HEK293T (cell line): ENCODE results near the gene EEF1A1.
"Not testable (repeated sequence)": the region's sequence is repeated elsewhere in the genome, so short reads cannot be mapped to it uniquely, and the experiment has no call there.

Experiments
- CTCF ChIA-PET: fragments of 350-600 bp; formaldehyde crosslinking; extraction: SDS; loops from one replicate; lab custom pipeline; 2021; ENCODE audit warnings: antibody characterized with exemption, inconsistent platforms; lab: Yijun Ruan, JAX
- POLR2A ChIA-PET: fragments of 350-600 bp; formaldehyde crosslinking; extraction: SDS; loops from one replicate; lab custom pipeline; 2020; ENCODE audit warnings: antibody characterized with exemption, inconsistent platforms; lab: Yijun Ruan, JAX
- DNase-seq: peaks from one replicate; pipeline ENCODE4 v3.0.0; 2012; ENCODE audit warnings: mixed read lengths; ENCODE audit errors: extremely low spot score
- ARNT ChIP-seq: fragments of 450-650 bp; IDR thresholded peaks from 2 replicates; pipeline ENCODE4 v1.6.1; 2017; ENCODE audit warnings: mild to moderate bottlenecking
- BHLHE40 ChIP-seq: fragments of 450-650 bp; IDR thresholded peaks from 2 replicates; pipeline ENCODE4 v1.6.1; 2016; ENCODE audit warnings: mild to moderate bottlenecking, moderate library complexity, borderline replicate concordance
- CTBP1 ChIP-seq: fragments of 450-650 bp; IDR thresholded peaks from 2 replicates; pipeline ENCODE4 v1.6.1; 2016; ENCODE audit warnings: borderline replicate concordance
- ELF4 ChIP-seq: fragments of 450-650 bp; IDR thresholded peaks from 2 replicates; pipeline ENCODE4 v1.6.1; 2017; ENCODE audit warnings: antibody characterized with exemption
- FOXA1 ChIP-seq: fragments of 450-650 bp; IDR thresholded peaks from 2 replicates; pipeline ENCODE4 v1.6.1; 2016; ENCODE audit warnings: mild to moderate bottlenecking
- FOXK2 ChIP-seq: fragments of 450-650 bp; IDR thresholded peaks from 2 replicates; pipeline ENCODE4 v1.6.1; 2016; ENCODE audit warnings: mild to moderate bottlenecking
- FOXM1 ChIP-seq: fragments of 450-650 bp; IDR thresholded peaks from 2 replicates; pipeline ENCODE4 v1.6.1; 2017; ENCODE audit warnings: mild to moderate bottlenecking, borderline replicate concordance
- HDGF ChIP-seq: fragments of 450-650 bp; IDR thresholded peaks from 2 replicates; pipeline ENCODE4 v1.6.1; 2017; ENCODE audit warnings: antibody characterized with exemption, borderline replicate concordance
- L3MBTL2 ChIP-seq: fragments of 450-650 bp; conservative IDR thresholded peaks from 2 replicates; pipeline ENCODE4 v1.6.1; 2016; ENCODE audit warnings: mild to moderate bottlenecking
- LEF1 ChIP-seq: fragments of 450-650 bp; IDR thresholded peaks from 2 replicates; pipeline ENCODE4 v1.6.1; 2017; ENCODE audit warnings: mild to moderate bottlenecking, borderline replicate concordance
- NFRKB ChIP-seq: fragments of 450-650 bp; IDR thresholded peaks from 2 replicates; pipeline ENCODE4 v1.6.1; 2016; ENCODE audit warnings: mild to moderate bottlenecking, moderate library complexity
- SP1 ChIP-seq: fragments of 450-650 bp; IDR thresholded peaks from 2 replicates; pipeline ENCODE4 v1.6.1; 2017
- SUZ12 ChIP-seq: fragments of 450-650 bp; IDR thresholded peaks from 2 replicates; pipeline ENCODE4 v1.6.1; 2016; ENCODE audit warnings: mild to moderate bottlenecking
- TARDBP ChIP-seq: fragments of 450-650 bp; IDR thresholded peaks from 2 replicates; pipeline ENCODE4 v1.6.1; 2016
- ZNF384 ChIP-seq: fragments of 450-650 bp; IDR thresholded peaks from 2 replicates; pipeline ENCODE4 v1.6.1; 2016
- TF ChIP-seq, protein P1 (sequence below): fragments of 450-650 bp; IDR thresholded peaks from 2 replicates; pipeline ENCODE4 v1.6.1; 2016

EEF1A1 gene

GRCh38 chr6:73564578-73565345 is 43.9 kb upstream of the EEF1A1 start:
- no peak for DNase-seq
- ChIA-PET POLR2A (interaction anchor here (1.6 kb wide), 1 partner anchor 45 kb away, joined by 5 read pairs; no protein-coding TSS in a partner anchor), CTCF (interaction anchor here (1.2 kb wide), 1 partner anchor 15 kb away, joined by 5 read pairs; no protein-coding TSS in a partner anchor)
- no peak for TF ChIP-seq LEF1
- no peak for TF ChIP-seq ARNT
- no peak for TF ChIP-seq NFRKB
- TF ChIP-seq SP1: no peak
- no peak for TF ChIP-seq CTBP1
- TF ChIP-seq FOXA1: no peak
- TF ChIP-seq SUZ12: no peak
- no peak for TF ChIP-seq FOXM1
- TF ChIP-seq ELF4: no peak
- no peak for TF ChIP-seq BHLHE40
- TF ChIP-seq L3MBTL2: no peak
- TF ChIP-seq, protein P1, sequence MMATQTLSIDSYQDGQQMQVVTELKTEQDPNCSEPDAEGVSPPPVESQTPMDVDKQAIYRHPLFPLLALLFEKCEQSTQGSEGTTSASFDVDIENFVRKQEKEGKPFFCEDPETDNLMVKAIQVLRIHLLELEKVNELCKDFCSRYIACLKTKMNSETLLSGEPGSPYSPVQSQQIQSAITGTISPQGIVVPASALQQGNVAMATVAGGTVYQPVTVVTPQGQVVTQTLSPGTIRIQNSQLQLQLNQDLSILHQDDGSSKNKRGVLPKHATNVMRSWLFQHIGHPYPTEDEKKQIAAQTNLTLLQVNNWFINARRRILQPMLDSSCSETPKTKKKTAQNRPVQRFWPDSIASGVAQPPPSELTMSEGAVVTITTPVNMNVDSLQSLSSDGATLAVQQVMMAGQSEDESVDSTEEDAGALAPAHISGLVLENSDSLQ: no peak

DNA sequence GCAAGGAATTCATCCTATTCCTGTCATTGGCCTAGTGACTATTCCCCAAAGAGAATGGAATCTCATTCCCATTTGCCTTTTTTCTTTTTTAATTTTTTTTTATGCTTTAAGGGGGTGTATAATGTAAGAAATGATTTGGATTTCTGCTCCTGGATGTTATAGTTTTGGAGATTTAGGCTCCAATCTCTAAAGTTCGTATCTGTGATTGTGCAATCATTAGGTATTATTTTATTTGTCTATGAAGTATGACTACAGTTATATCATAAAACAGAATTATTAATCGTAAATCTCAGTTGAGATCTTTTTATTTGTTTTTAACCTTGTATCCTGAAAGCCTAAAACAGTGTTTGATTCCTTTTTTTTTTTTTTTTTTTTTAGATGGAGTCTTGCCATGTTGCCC is 41.7 kb upstream of the EEF1A1 start:
- ChIA-PET POLR2A (no interaction called here), CTCF (no interaction called here)
- no peak for DNase-seq
- TF ChIP-seq LEF1: no peak
- no peak for TF ChIP-seq FOXK2
- TF ChIP-seq NFRKB: no peak
- TF ChIP-seq SUZ12: no peak
- no peak for TF ChIP-seq SP1
- TF ChIP-seq FOXM1: no peak

- ChIA-PET POLR2A (interaction anchor here (0.8 kb wide), 1 partner anchor 11 kb away, joined by 3 read pairs; no protein-coding TSS in a partner anchor), CTCF (no interaction called here)
- no peak for TF ChIP-seq FOXK2
- no peak for TF ChIP-seq ELF4
- no peak for TF ChIP-seq FOXM1
- no peak for TF ChIP-seq ARNT
- no peak for TF ChIP-seq SP1
- no peak for TF ChIP-seq BHLHE40
- TF ChIP-seq SUZ12: no peak
- no peak for TF ChIP-seq ZNF384
- no peak for TF ChIP-seq HDGF
- TF ChIP-seq NFRKB: no peak
- TF ChIP-seq TARDBP: no peak
- TF ChIP-seq FOXA1: no peak
- no peak for TF ChIP-seq CTBP1
- no peak for TF ChIP-seq L3MBTL2
- TF ChIP-seq, protein P1: no peak
- TF ChIP-seq LEF1: no peak
- DNase-seq: no peak
Measured at GRCh38 chr6:73560853-73561407, 40.1 kb upstream of the EEF1A1 start.

- CTCF ChIA-PET: no interaction called here
- DNase-seq: no peak
- TF ChIP-seq, protein P1: no peak
- TF ChIP-seq BHLHE40: no peak
- no peak for TF ChIP-seq L3MBTL2
- TF ChIP-seq ELF4: no peak
- no peak for TF ChIP-seq SUZ12
- TF ChIP-seq TARDBP: no peak
- no peak for TF ChIP-seq FOXM1
- no peak for TF ChIP-seq FOXA1
- no peak for TF ChIP-seq ARNT
- POLR2A ChIA-PET: interaction anchor here (0.8 kb wide), 1 partner anchor 10 kb away, joined by 3 read pairs; no protein-coding TSS in a partner anchor
Measured at GRCh38 chr6:73560182-73560732, 39.4 kb upstream of the EEF1A1 start.

DNA sequence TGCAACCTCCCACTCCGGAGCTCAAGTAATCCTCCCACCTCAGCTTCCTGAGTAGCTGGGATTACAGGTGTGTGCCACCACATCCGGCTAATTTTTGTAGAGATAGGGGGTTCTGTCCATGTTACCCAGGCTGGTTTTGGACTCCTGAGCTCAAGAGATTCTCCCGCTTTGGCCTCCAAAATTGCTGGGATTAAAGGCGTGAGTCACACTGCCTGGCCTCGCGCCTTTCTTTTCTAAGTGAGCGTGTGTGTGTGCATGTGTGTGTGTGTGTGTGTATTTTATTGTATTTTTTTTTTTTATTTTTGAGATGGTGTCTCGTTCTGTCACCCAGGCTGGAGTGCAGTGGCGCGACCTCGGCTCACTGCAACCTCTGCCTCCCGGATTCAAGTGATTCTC is 38.6 kb upstream of the EEF1A1 start:
- CTCF ChIA-PET: interaction anchor here (1.0 to 1.3 kb wide), 3 partner anchors 10 to 12 kb away, joined by 4 to 6 read pairs (median 4); no protein-coding TSS in a partner anchor
- not testable (repeated sequence) for DNase-seq
- POLR2A ChIA-PET: interaction anchor here (0.7 to 1.8 kb wide), 3 partner anchors 21 to 39 kb away, joined by 3 to 4 read pairs (median 4); no protein-coding TSS in a partner anchor
